Measurements from ENCODE around the gene ITFG1. TPM values are rescaled to one million over a fixed set of nuclear protein-coding genes. Genes with fewer than 3 reads are reported as not detected.
"Not testable (repeated sequence)": the region's sequence is repeated elsewhere in the genome, so short reads cannot be mapped to it uniquely, and the experiment has no call there.

ITFG1 gene
- total RNA-seq, 1 donor from 2014 or later, result 50.0 TPM

DNA sequence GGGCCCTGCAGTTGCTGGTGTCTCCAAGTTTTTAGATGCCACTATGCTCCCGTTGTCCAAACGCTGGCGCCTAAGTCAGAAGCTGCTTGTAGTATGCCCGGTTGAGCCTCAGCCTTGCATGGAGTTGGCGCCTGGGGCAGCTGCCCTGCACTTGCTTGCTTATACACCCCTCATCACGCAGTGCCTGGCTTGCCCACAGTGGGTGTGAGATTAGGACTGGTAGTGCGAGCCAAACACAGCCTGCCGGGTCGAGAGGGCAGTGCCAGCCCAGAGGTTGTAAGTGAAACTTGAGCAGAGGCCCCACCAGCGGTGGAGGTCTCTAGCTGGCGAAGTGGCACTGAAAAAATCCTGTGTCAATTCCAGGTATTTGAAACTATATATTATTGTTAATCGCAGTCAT, 90.3 kb downstream of the ITFG1 start:
- TF ChIP-seq, protein P1, sequence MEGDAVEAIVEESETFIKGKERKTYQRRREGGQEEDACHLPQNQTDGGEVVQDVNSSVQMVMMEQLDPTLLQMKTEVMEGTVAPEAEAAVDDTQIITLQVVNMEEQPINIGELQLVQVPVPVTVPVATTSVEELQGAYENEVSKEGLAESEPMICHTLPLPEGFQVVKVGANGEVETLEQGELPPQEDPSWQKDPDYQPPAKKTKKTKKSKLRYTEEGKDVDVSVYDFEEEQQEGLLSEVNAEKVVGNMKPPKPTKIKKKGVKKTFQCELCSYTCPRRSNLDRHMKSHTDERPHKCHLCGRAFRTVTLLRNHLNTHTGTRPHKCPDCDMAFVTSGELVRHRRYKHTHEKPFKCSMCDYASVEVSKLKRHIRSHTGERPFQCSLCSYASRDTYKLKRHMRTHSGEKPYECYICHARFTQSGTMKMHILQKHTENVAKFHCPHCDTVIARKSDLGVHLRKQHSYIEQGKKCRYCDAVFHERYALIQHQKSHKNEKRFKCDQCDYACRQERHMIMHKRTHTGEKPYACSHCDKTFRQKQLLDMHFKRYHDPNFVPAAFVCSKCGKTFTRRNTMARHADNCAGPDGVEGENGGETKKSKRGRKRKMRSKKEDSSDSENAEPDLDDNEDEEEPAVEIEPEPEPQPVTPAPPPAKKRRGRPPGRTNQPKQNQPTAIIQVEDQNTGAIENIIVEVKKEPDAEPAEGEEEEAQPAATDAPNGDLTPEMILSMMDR (IDR thresholded peaks at IDR 0.05), result no peak
- Histone ChIP-seq H3K27me3 (ENCODE audit: low read depth) (no peaks in the 10 kb centered on the region), H3K4me3 (no peak overlapping the region), H3K4me1 (no peaks in the 10 kb centered on the region), H3K27ac (no peak overlapping the region), H3K9me3 (no peaks in the 10 kb centered on the region), H3K36me3 (peaks cover 10% of the 10 kb centered on the region)
- intact Hi-C loops (cut with DNase I), result no loop called here
- no peak for DNase-seq
- ATAC-seq, result peak in 1 of 2 donors; percentile 49

DNA sequence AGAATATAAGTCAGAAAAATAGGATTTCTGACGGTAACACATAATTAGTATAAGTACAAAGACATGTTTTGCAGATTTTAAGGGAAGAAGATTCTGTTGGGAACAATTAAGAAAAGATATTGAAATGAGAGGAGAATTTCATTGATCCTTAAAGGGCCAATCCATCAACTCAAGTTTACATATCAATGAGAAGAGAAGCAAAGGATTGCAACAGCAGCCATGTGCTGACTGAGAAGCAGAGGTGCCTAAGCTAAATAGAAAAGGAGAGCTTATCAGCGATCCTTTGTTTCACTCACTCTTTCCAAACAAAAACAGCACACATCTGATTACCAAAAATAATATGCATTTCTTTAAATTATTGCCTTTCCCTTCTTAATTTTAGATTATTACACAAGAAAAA, 94.6 kb downstream of the ITFG1 start:
- H3K9me3 ChIP-seq, result no peaks in the 10 kb centered on the region
- no peak overlapping the region for H3K27ac ChIP-seq
- no peaks in the 10 kb centered on the region for H3K4me1 ChIP-seq
- peaks cover 7% of the 10 kb centered on the region for H3K36me3 ChIP-seq
- H3K4me3 ChIP-seq, result no peak overlapping the region
- no peak for ATAC-seq
- intact Hi-C loops (cut with DNase I), result no loop called here
- TF ChIP-seq, protein P1 (IDR thresholded peaks at IDR 0.05), result no peak
- DNase-seq, result no peak
- H3K27me3 ChIP-seq (ENCODE audit: low read depth), result no peaks in the 10 kb centered on the region

- ATAC-seq (no peak), DNase-seq (no peak)
- Histone ChIP-seq H3K4me1 (no peaks in the 10 kb centered on the region), H3K4me3 (no peak overlapping the region), H3K9me3 (no peaks in the 10 kb centered on the region), H3K27me3 (ENCODE audit: low read depth) (no peaks in the 10 kb centered on the region), H3K27ac (no peak overlapping the region), H3K36me3 (peaks cover 7% of the 10 kb centered on the region)
- intact Hi-C loops (cut with DNase I), result no loop called here
- TF ChIP-seq, protein P1 (IDR thresholded peaks at IDR 0.05), result no peak
Observed at GRCh38 chr16:47363761-47364160, 97.1 kb downstream of the ITFG1 start.

DNA sequence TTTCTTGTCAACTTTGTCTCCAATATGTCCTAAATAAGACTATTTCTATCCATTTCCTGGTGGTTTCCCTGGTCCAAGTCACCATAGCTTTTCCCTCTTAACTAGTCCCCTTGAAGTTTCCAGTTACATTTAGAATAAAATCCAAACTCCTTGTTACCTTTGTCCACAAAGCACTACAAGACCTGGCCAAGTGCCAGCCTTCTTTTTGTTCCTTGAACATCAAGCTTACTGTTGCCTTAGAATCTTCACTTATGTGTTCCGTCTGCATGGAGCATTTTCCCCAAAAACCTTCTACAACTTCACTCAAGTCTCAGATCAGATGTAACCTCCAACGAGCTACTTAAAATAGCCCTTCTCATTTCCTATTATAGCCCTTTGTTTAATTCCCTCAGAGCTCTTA, 101.4 kb downstream of the ITFG1 start:
- TF ChIP-seq, protein P1 (IDR thresholded peaks at IDR 0.05), result no peak
- no peak for DNase-seq
- Histone ChIP-seq H3K9me3 (no peaks in the 10 kb centered on the region), H3K27me3 (ENCODE audit: low read depth) (no peaks in the 10 kb centered on the region), H3K27ac (no peak overlapping the region), H3K4me3 (no peak overlapping the region), H3K36me3 (peaks cover 5% of the 10 kb centered on the region), H3K4me1 (no peaks in the 10 kb centered on the region)
- intact Hi-C loops (cut with DNase I), result no loop called here
- no peak for ATAC-seq

DNA sequence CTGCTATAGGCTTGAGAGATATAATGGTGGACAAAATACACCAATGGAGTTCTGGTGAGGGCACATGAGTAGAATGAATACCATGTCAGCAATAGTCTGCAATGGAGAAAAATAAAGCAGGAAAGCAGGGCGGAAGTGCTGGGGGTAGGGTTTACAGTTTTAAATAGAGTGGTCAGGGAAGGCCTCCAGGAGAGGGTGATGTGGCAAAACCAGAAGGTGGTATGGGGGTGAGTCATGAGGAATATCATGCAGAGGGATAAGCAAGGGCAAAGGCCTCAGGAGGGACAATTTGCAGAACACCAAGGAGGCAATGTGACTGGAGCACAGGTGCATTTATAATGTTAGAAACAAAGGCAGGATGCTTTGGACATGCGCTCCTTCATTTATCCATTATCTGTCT, 102.0 kb downstream of the ITFG1 start:
- intact Hi-C loops (cut with DNase I), result no loop called here
- no peak for ATAC-seq

DNA sequence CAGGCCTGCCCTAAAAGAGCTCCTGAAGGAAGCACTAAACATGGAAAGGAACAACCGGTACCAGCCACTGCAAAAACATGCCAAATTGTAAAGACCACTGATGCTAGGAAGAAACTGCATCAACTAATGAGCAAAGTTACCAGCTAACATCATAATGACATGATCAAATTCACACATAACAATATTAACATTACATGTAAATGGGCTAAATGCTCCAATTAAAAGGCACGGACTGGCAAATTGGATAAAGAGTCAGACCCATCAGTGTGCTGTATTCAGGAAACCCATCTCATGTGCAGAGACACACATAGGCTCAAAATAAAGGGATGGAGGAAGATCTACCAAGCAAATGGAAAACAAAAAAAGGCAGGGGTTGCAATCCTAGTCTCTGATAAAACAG, 111.8 kb downstream of the ITFG1 start:
- intact Hi-C loops (cut with DNase I), result not testable (repeated sequence)
- H3K9me3 ChIP-seq, result peaks cover 18% of the 10 kb centered on the region

More for the DNA sequence above, 102.0 kb downstream of the ITFG1 start:
- Histone ChIP-seq H3K36me3 (peaks cover 5% of the 10 kb centered on the region), H3K4me3 (no peak overlapping the region), H3K27me3 (ENCODE audit: low read depth) (no peaks in the 10 kb centered on the region), H3K4me1 (no peaks in the 10 kb centered on the region), H3K9me3 (no peaks in the 10 kb centered on the region), H3K27ac (no peak overlapping the region)
- TF ChIP-seq, protein P1 (IDR thresholded peaks at IDR 0.05), result no peak
- no peak for DNase-seq

GRCh38 chr16:47347021-47347696, 113.7 kb downstream of the ITFG1 start:
- ATAC-seq; H3K36me3 ChIP-seq; DNase-seq; H3K4me3 ChIP-seq; intact Hi-C loops (cut with DNase I); H3K27me3 ChIP-seq (ENCODE audit: low read depth); H3K4me1 ChIP-seq; H3K27ac ChIP-seq: not testable (repeated sequence)
- H3K9me3 ChIP-seq, result peaks cover 18% of the 10 kb centered on the region

More for the DNA sequence above, 111.8 kb downstream of the ITFG1 start:
- not testable (repeated sequence) for H3K27me3 ChIP-seq (ENCODE audit: low read depth); ATAC-seq; DNase-seq; H3K4me3 ChIP-seq; H3K36me3 ChIP-seq; H3K27ac ChIP-seq; H3K4me1 ChIP-seq

Data from lower lobe of right lung (tissue), 2 donors.